ENCODE measurements around the gene FZD10. TPM values are rescaled to one million over a fixed set of nuclear protein-coding genes. Genes with fewer than 3 reads are reported as not detected.

FZD10 gene
- total RNA-seq, 1 donor, result not detected

Other genes with a start within 250 kb of the FZD10 start
- not detected in 2 replicates for gene PIWIL1, start 175.4 kb downstream of the FZD10 start, total RNA-seq

All from osteoblast (primary cell).